ENCODE measurements around the gene PSG4.
"Not testable (repeated sequence)": the region's sequence is repeated elsewhere in the genome, so short reads cannot be mapped to it uniquely, and the experiment has no call there.

Gene PSG4

DNA sequence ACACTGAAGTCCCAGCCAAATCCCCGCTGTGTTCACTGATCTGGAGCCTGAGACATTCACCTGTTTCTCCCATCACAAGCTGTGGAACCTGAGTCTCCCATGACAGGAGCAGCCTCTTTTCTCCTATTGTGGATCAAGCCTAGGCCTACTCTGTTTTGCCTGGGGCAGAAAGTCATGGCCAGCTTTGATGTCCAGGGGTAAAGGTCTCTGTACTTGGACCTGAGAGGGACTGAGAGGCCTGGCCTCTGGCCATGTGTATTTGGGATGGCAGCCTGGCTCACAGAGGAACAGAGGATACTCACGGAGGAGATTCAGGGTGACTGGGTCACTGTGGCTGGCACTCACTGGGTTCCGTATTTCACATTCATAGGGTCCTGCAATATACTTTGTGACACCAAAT is 26.9 kb downstream of the PSG4 start:
- not testable (repeated sequence) for H3K27ac Mint-ChIP-seq; H3K4me1 Mint-ChIP-seq (ENCODE audit: low read depth); H3K36me3 Mint-ChIP-seq; H3K4me3 Mint-ChIP-seq; H3K9me3 Mint-ChIP-seq (ENCODE audit: low read depth)
- H3K27me3 Mint-ChIP-seq = peaks cover 12% of the 10 kb centered on the region

DNA sequence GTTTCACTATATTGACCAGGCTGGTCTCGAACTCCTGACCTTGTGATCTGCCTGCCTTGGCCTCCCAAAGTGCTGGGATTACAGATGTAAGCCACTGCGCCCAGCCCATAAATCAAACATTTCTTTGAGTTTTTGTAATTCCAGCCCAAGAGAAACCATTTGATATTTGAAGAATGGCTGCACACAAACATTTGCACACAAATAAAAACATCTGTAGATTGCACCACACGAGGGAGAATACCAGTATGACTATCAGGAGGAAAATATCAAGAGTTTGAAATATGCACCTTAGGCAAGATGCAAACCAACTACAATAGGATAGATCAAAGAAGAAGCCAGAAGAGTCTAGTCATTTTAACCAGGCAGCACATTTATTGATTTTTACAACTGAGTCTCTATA is 39.5 kb downstream of the PSG4 start:
- H3K36me3 Mint-ChIP-seq; H3K4me1 Mint-ChIP-seq (ENCODE audit: low read depth); H3K27ac Mint-ChIP-seq; H3K9me3 Mint-ChIP-seq (ENCODE audit: low read depth); H3K4me3 Mint-ChIP-seq: not testable (repeated sequence)
- peaks cover 24% of the 10 kb centered on the region for H3K27me3 Mint-ChIP-seq

DNA sequence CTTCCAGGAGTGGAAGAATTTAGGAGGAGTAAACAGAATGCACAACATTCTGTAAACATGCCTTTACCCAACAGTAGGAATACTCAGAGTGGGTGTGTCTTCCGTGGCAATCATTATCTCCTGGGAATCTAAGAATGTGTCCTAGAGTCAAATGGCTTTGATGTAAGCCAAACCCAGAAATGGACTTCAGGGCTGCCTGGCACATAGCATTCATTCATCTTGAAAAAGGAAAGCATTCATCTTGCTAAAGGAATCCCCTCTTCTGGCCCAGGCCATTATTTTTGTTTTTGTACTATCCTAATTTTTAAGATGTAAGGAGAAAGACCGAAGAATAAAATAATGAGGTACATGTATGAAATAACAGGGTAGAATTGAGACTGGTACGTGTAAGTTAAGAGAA is 42.3 kb downstream of the PSG4 start:
- H3K36me3 Mint-ChIP-seq; H3K4me3 Mint-ChIP-seq; H3K27ac Mint-ChIP-seq; H3K4me1 Mint-ChIP-seq (ENCODE audit: low read depth); H3K9me3 Mint-ChIP-seq (ENCODE audit: low read depth): not testable (repeated sequence)
- H3K27me3 Mint-ChIP-seq = peaks cover 18% of the 10 kb centered on the region

DNA sequence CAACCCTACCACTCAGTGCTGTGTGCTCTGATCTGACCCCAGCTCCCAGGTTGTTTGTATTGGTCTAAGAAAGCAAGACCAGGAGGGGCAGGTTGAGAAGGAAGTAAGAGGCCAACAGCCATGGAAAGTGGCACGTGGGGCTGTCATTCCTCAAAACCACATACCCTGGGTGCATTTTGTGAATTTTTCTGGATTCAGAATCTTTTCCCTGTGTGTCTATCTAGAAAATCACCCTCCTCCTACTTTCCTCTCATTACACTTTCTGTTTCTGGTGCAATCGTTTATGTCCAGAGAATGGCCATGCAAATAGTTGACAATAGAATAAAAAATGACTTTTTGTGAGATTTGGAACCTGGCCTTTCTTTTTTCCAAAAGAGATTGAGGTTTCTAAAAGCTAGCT is 43.2 kb downstream of the PSG4 start:
- H3K36me3 Mint-ChIP-seq; H3K4me1 Mint-ChIP-seq (ENCODE audit: low read depth); H3K9me3 Mint-ChIP-seq (ENCODE audit: low read depth); H3K27ac Mint-ChIP-seq; H3K4me3 Mint-ChIP-seq: not testable (repeated sequence)
- peaks cover 18% of the 10 kb centered on the region for H3K27me3 Mint-ChIP-seq

DNA sequence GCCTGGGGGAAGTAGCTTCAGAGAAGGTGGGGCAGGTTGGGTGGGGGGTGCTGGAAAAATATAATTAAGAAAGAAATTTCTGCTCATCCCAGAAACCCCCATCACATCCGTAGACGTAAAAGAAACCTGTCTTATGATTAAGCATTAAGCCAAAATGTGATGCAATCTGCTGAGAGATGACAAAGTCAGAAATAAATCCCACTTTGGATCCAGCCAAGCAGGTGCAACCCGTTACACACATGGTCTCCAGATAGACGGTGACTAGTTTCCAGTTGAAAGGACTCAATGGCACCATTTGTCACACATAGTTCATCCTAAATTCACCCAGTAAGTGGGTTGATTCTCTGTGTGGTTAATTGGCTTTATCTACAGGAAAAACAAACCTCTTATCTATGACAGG is 53.2 kb downstream of the PSG4 start:
- Mint-ChIP-seq H3K4me3 (no peak overlapping the region), H3K36me3 (no peaks in the 10 kb centered on the region), H3K9me3 (ENCODE audit: low read depth) (no peaks in the 10 kb centered on the region), H3K4me1 (ENCODE audit: low read depth) (no peaks in the 10 kb centered on the region), H3K27me3 (peaks cover 3% of the 10 kb centered on the region), H3K27ac (no peak overlapping the region)

DNA sequence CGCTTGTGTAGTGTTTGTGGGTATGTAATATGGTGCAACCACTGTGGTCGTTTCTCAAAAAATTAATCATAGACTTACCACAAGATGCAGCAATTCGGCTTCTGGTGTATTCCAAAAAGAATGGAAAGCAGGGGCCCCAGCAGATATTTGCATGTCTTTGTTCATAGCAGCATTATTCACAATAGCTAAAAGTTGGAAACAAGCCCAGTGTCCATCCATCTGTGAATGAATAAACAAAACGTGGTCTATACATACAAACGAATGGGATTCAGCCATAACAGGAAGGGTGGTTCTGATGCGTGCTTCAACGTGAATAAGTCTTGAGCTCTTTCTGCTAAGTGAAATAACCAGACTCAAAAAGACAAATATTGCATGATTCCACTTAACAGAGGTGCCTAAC is 55.6 kb downstream of the PSG4 start:
- not testable (repeated sequence) for H3K9me3 Mint-ChIP-seq (ENCODE audit: low read depth); H3K4me1 Mint-ChIP-seq (ENCODE audit: low read depth); H3K36me3 Mint-ChIP-seq; H3K27ac Mint-ChIP-seq; H3K4me3 Mint-ChIP-seq
- H3K27me3 Mint-ChIP-seq = peaks cover 11% of the 10 kb centered on the region

DNA sequence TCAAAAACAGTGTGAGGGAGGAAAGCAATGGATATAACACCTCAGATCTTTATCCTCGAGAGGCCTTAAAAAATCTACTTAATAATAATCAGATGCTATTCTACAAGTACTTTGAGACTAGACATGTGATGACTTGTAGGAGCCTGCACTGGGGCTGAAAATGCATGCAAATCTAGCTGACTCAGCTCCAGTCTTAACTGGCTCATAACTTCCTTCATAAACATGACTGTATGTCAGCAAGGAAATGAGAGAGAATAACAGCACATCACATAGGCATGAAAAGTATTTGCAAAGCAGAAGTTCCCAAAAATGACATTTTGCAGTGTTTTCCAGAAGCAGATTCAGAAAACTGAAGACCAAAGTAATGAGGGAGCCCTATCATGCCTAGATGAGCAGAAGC is 57.2 kb downstream of the PSG4 start:
- peaks cover 11% of the 10 kb centered on the region for H3K27me3 Mint-ChIP-seq

More for the DNA sequence above, 57.2 kb downstream of the PSG4 start:
- H3K27ac Mint-ChIP-seq = no peak overlapping the region
- no peak overlapping the region for H3K4me3 Mint-ChIP-seq
- H3K9me3 Mint-ChIP-seq (ENCODE audit: low read depth) = no peaks in the 10 kb centered on the region
- no peaks in the 10 kb centered on the region for H3K36me3 Mint-ChIP-seq
- H3K4me1 Mint-ChIP-seq (ENCODE audit: low read depth) = no peaks in the 10 kb centered on the region

Data from activated naive CD8-positive, alpha-beta T cell (primary cell).